K562 (cell line): Measurements from ENCODE around the gene CGREF1. TPM values are rescaled to one million over a fixed set of nuclear protein-coding genes. Genes with fewer than 3 reads are reported as not detected.
A peak's percentile ranks its signal among the peaks of the same experiment; 100 is the strongest.

Source experiments
- ATF1 ChIP-seq, 2 experiments: fragments of 450-650 bp in 1 of 2; IDR thresholded peaks; 2 replicates each; pipeline ENCODE4 v1.6.1; 2016; ENCODE audit warnings: missing compliant biosample characterization in 1 of 2, missing genetic modification characterization in 1 of 2
- BCOR ChIP-seq: fragments of 450-650 bp; IDR thresholded peaks from 2 replicates; pipeline ENCODE4 v1.6.1; 2016
- CREB3 ChIP-seq: fragments of 450-650 bp; conservative IDR thresholded peaks from 2 replicates; pipeline ENCODE4 v1.6.1; 2016; ENCODE audit warnings: missing genetic modification characterization, low read depth, mild to moderate bottlenecking, missing compliant biosample characterization, moderate library complexity
- CREB3L1 ChIP-seq: fragments of 450-650 bp; IDR thresholded peaks from 2 replicates; pipeline ENCODE4 v1.6.1; 2014; ENCODE audit warnings: low read depth, mild to moderate bottlenecking, moderate library complexity, borderline replicate concordance
- HDAC8 ChIP-seq: fragments of 450-650 bp; IDR thresholded peaks from 2 replicates; pipeline ENCODE4 v1.6.1; 2016; ENCODE audit warnings: mild to moderate bottlenecking, missing genetic modification characterization, moderate library complexity, missing compliant biosample characterization
- HOMEZ ChIP-seq: fragments of 250-450 bp; sonication (Bioruptor Pico); IDR thresholded peaks from 2 replicates; pipeline ENCODE4 v1.4.0; 2020; ENCODE audit warnings: mild to moderate bottlenecking, moderate library complexity
- PHB2 ChIP-seq: fragments of 450-650 bp; IDR thresholded peaks from 2 replicates; pipeline ENCODE4 v1.6.1; 2017; ENCODE audit warnings: low read depth
- POLR2B ChIP-seq: fragments of 450-650 bp; IDR thresholded peaks from 2 replicates; pipeline ENCODE4 v1.6.1; 2018; ENCODE audit warnings: low read depth; ENCODE audit not compliant: partially characterized antibody
- SAFB ChIP-seq: fragments of 200-400 bp; formaldehyde crosslinking; IDR thresholded peaks from 2 replicates; pipeline ENCODE4 v1.6.1; 2017; ENCODE audit warnings: low read depth, low read length, borderline replicate concordance
- SREBF2 ChIP-seq: sonication (generic); formaldehyde crosslinking; IDR thresholded peaks from 2 replicates; pipeline ENCODE4 v1.4.0; 2020; ENCODE audit warnings: mild to moderate bottlenecking, missing genetic modification reagents
- SRF ChIP-seq, 2 experiments: fragments of 250-450, 450-650 bp in 1 of 2; sonication (Bioruptor Pico) in 1 of 2; sonication (generic) in 1 of 2; formaldehyde crosslinking; IDR thresholded peaks; 2 replicates each; pipeline versions ENCODE4 v1.5.0 to v1.5.1; 2020 to 2022; ENCODE audit warnings: mild to moderate bottlenecking in 1 of 2, missing genetic modification reagents in 1 of 2
- ZKSCAN1 ChIP-seq: fragments of 150-350 bp; IDR thresholded peaks from 2 replicates; pipeline ENCODE4 v1.6.1; 2016; ENCODE audit warnings: low read depth, low read length
- ZNF274 ChIP-seq: IDR thresholded peaks from 2 replicates; pipeline ENCODE4 v1.6.1; 2011; ENCODE audit warnings: low read depth, mild to moderate bottlenecking, low read length, moderate library complexity, borderline replicate concordance
- ZNF766 ChIP-seq: fragments of 200-800 bp; sonication (Bioruptor generic); conservative IDR thresholded peaks from 2 replicates; pipeline ENCODE4 v1.6.1; 2016; ENCODE audit warnings: missing genetic modification characterization, missing compliant biosample characterization
- polyA plus RNA-seq, 8 experiments: library from polyadenylated mRNA; depleted of rRNA in 4 of 8; stranded (reverse) in 5 of 8; unstranded in 3 of 8; fragments of >200 nt; fragmentation: Nextera tagmentation in 2 of 8; fragmentation: Illumina TruSeq in 1 of 8; extraction: Ambion mirVana in 2 of 8; extraction: Trizol in 1 of 8; gene quantifications; 2 replicates each; pipeline versions ENCODE4 v1.2.1 to v1.2.3, GENCODE V29; 2011 to 2014; ENCODE audit warnings: inconsistent platforms in 1 of 8, missing spikeins in 1 of 8
- total RNA-seq, 7 experiments: library from RNA; depleted of rRNA in 6 of 7; stranded (reverse); fragments of >200 nt in 6 of 7; fragmentation: Illumina TruSeq in 2 of 7; extraction: Trizol in 2 of 7; gene quantifications; 2 replicates each; pipeline versions ENCODE4 v1.2.1 to v1.2.3, GENCODE V29; 2011 to 2021; ENCODE audit warnings: low replicate concordance in 1 of 7
- TF ChIP-seq, protein P1 (sequence below): sonication (generic); formaldehyde crosslinking; IDR thresholded peaks from 2 replicates; pipeline ENCODE4 v1.8.0; 2023; ENCODE audit warnings: mild to moderate bottlenecking, missing genetic modification reagents

Gene CGREF1
- total and polyA plus RNA-seq, 9 of the 15 experiments (the other 6 are each of a cell fraction or from before 2014, with no cell fraction given): 0.07 to 0.50 (median 0.37) TPM

- TF ChIP-seq CREB3 (tag) (no peak; the same call in 1 of the 2 replicates), BCOR (peak; percentile 58; the same call in 1 of the 2 replicates), SAFB (peak; percentile 72; the same call in 1 of the 2 replicates), ZNF274 (no peak), PHB2 (no peak; the same call in 1 of the 2 replicates), ATF1 (CRISPR knock-in tag; IDR thresholded peaks at IDR 0.05) (no peak), ATF1 (tag; IDR thresholded peaks at IDR 0.05) (peak; percentile 91), CREB3L1 (peak; percentile 94), SREBF2 (0 out of 2 replicates have a peak, but pooled peaks have one; percentile 52), ZNF766 (peak; percentile 80; the same call in 1 of the 2 replicates), HOMEZ (CRISPR knock-in tag) (no peak), ZKSCAN1 (no peak), POLR2B (peak; percentile 72), SRF (CRISPR knock-in tag; IDR thresholded peaks at IDR 0.05) (no peak; a peak in 1 of 4 replicates), HDAC8 (tag) (peak; percentile 71; the same call in 1 of the 2 replicates)
- TF ChIP-seq, protein P1, sequence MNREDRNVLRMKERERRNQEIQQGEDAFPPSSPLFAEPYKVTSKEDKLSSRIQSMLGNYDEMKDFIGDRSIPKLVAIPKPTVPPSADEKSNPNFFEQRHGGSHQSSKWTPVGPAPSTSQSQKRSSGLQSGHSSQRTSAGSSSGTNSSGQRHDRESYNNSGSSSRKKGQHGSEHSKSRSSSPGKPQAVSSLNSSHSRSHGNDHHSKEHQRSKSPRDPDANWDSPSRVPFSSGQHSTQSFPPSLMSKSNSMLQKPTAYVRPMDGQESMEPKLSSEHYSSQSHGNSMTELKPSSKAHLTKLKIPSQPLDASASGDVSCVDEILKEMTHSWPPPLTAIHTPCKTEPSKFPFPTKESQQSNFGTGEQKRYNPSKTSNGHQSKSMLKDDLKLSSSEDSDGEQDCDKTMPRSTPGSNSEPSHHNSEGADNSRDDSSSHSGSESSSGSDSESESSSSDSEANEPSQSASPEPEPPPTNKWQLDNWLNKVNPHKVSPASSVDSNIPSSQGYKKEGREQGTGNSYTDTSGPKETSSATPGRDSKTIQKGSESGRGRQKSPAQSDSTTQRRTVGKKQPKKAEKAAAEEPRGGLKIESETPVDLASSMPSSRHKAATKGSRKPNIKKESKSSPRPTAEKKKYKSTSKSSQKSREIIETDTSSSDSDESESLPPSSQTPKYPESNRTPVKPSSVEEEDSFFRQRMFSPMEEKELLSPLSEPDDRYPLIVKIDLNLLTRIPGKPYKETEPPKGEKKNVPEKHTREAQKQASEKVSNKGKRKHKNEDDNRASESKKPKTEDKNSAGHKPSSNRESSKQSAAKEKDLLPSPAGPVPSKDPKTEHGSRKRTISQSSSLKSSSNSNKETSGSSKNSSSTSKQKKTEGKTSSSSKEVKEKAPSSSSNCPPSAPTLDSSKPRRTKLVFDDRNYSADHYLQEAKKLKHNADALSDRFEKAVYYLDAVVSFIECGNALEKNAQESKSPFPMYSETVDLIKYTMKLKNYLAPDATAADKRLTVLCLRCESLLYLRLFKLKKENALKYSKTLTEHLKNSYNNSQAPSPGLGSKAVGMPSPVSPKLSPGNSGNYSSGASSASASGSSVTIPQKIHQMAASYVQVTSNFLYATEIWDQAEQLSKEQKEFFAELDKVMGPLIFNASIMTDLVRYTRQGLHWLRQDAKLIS (CRISPR knock-in tag): peak; percentile 87; the same call in 1 of the 2 replicates
Measured at GRCh38 chr2:27050996-27051901, 67.7 kb downstream of the CGREF1 start, which contains the start of gene AGBL5 (continued).
